Measurements from ENCODE around the gene MAPK1. TPM values are rescaled to one million over a fixed set of nuclear protein-coding genes. Genes with fewer than 3 reads are reported as not detected.

Gene MAPK1
- total RNA-seq, 1 experiment from 2014 or later: 90.3 TPM

DNA sequence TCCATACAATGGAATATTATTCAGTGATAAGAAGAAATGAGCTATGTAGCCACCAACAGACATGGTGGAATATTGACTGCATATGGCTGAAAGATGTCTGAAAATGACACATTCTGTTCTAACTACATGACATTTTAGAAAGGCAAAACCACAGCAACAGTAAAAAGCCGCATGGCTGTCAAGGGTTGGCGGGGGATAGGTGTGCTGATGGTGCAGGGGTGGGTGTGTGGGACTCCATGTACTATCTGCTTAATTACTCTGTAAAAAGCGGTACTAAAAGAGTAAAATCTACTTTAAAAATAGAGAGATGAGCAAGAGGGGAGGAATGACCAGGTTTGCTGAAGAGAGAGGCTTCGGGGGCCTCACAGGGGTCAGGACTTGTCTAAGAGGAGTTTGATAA, 115.2 kb downstream of the MAPK1 start:
- peaks cover 2% of the 10 kb centered on the region for H3K27me3 Mint-ChIP-seq (ENCODE audit: low read depth)
- Histone ChIP-seq H4K91ac (ENCODE audit: insufficient read length, low read depth, low read length) (no peak overlapping the region), H2BK20ac (ENCODE audit: low read depth, low read length, poor library complexity, severe bottlenecking) (no peak overlapping the region), H3T11ph (ENCODE audit: low read length) (no peak overlapping the region), H3K18ac (ENCODE audit: insufficient read length, low read depth, low read length) (no peak overlapping the region), H3K56ac (ENCODE audit: insufficient read length, low read depth, low read length) (no peak overlapping the region), H3K14ac (ENCODE audit: insufficient read depth, low read length) (no peak overlapping the region), H2BK120ac (ENCODE audit: low read depth, low read length, poor library complexity, severe bottlenecking) (no peak overlapping the region), H3K9me3 (ENCODE audit: control insufficient read depth, low read depth, low read length) (no peaks in the 10 kb centered on the region), H3K23me2 (ENCODE audit: insufficient read length, low read depth, low read length, poor library complexity, severe bottlenecking) (no peaks in the 10 kb centered on the region), H2BK5ac (ENCODE audit: insufficient read length, low read length) (no peak overlapping the region), H4K20me1 (ENCODE audit: control insufficient read depth, insufficient read depth, insufficient read length) (no peaks in the 10 kb centered on the region), H3K27ac (ENCODE audit: insufficient read length, low read depth, low read length) (no peak overlapping the region), H4K8ac (replicated peaks; ENCODE audit: insufficient read length, low read depth, low read length) (no peak overlapping the region), H4K5ac (ENCODE audit: insufficient read length, low read depth, low read length) (no peak overlapping the region), H2BK12ac (ENCODE audit: insufficient read length, low read depth, low read length) (no peak overlapping the region), H2AFZ (ENCODE audit: low read length) (no peak overlapping the region), H2BK15ac (ENCODE audit: low read depth, low read length) (no peak overlapping the region), H3K27me3 (ENCODE audit: insufficient read depth, low read length) (no peaks in the 10 kb centered on the region), H3K4ac (ENCODE audit: low read depth, low read length) (no peak overlapping the region), H3K9ac (ENCODE audit: extremely low read depth, insufficient read length, low read length) (no peak overlapping the region), H2AK5ac (ENCODE audit: insufficient read length, low read length) (no peak overlapping the region), H3K4me1 (ENCODE audit: insufficient read depth, low read length) (no peaks in the 10 kb centered on the region), H3K23ac (ENCODE audit: insufficient read length, low read depth, low read length) (no peak overlapping the region), H3K79me2 (ENCODE audit: insufficient read depth, low read length) (no peaks in the 10 kb centered on the region), H3K4me2 (ENCODE audit: insufficient read depth, insufficient read length, low read length) (no peak overlapping the region), H3K79me1 (ENCODE audit: insufficient read depth, low read depth, low read length, poor library complexity, severe bottlenecking) (no peaks in the 10 kb centered on the region)
- H3K27ac Mint-ChIP-seq: no peak overlapping the region; a peak in 1 of 7 replicates
- no peaks in the 10 kb centered on the region for H3K9me3 Mint-ChIP-seq
- peaks cover 12 to 27% of the 10 kb centered on the region in 2 experiments for H3K4me1 Mint-ChIP-seq
- H3K4me3 Mint-ChIP-seq: no peak overlapping the region
- H3K36me3 Mint-ChIP-seq (ENCODE audit: insufficient read depth in 1 of 3, low read depth in 3 of 3): peaks cover 0 to 2% (median 0%) of the 10 kb centered on the region in 3 experiments; a peak in 4 of 7 replicates
- TF ChIP-seq, protein P1, sequence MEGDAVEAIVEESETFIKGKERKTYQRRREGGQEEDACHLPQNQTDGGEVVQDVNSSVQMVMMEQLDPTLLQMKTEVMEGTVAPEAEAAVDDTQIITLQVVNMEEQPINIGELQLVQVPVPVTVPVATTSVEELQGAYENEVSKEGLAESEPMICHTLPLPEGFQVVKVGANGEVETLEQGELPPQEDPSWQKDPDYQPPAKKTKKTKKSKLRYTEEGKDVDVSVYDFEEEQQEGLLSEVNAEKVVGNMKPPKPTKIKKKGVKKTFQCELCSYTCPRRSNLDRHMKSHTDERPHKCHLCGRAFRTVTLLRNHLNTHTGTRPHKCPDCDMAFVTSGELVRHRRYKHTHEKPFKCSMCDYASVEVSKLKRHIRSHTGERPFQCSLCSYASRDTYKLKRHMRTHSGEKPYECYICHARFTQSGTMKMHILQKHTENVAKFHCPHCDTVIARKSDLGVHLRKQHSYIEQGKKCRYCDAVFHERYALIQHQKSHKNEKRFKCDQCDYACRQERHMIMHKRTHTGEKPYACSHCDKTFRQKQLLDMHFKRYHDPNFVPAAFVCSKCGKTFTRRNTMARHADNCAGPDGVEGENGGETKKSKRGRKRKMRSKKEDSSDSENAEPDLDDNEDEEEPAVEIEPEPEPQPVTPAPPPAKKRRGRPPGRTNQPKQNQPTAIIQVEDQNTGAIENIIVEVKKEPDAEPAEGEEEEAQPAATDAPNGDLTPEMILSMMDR (conservative IDR thresholded peaks at IDR 0.05): no peak
- no peak for DNase-seq
- no CpG with 5 or more reads among the region's 4 CpGs for WGBS (ENCODE audit: extremely low coverage, insufficient read length, low lambda C conversion rate)

Measured in H9 (cell line).